GM19452 (cell line): ENCODE results near the gene FBXO24.
A peak's percentile ranks its signal among the peaks of the same experiment; 100 is the strongest.
"Not testable (repeated sequence)": the region's sequence is repeated elsewhere in the genome, so short reads cannot be mapped to it uniquely, and the experiment has no call there.

Experiments
- ATAC-seq: cut with Tn5 transposase; IDR thresholded peaks from one replicate; pipeline ENCODE4 v1.9.1; 2021; ENCODE audit not compliant: unreplicated experiment

The FBXO24 gene, protein sequence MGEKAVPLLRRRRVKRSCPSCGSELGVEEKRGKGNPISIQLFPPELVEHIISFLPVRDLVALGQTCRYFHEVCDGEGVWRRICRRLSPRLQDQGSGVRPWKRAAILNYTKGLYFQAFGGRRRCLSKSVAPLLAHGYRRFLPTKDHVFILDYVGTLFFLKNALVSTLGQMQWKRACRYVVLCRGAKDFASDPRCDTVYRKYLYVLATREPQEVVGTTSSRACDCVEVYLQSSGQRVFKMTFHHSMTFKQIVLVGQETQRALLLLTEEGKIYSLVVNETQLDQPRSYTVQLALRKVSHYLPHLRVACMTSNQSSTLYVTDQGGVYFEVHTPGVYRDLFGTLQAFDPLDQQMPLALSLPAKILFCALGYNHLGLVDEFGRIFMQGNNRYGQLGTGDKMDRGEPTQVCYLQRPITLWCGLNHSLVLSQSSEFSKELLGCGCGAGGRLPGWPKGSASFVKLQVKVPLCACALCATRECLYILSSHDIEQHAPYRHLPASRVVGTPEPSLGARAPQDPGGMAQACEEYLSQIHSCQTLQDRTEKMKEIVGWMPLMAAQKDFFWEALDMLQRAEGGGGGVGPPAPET

GRCh38 chr7:100586266-100587025 is at the start of gene FBXO24:
Gene FBXO24 (plus strand): TSS chr7:100586328. CDS start chr7:100586626, 298 bp downstream.
- peak; percentile 81 for ATAC-seq

DNA sequence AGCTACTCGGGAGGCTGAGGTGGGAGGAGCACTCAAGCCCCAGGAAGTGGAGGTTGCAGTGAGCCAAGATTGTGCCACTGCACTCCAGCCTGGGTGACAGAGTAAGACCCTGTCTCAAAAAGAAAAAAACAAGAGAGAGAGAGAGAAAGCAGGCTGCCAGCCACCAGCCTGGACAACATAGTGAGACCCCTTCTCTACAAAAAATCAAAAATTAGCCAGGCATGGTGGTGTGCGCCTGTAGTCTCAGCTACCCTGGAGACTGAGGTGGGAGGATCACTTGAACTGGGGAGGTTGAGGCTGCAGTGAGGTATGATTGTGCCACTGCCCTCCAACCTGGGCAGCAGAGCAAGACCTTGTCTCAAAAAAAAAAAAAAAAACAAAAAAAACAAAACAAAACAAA is 49.4 kb upstream of the FBXO24 start:
- not testable (repeated sequence) for ATAC-seq

DNA sequence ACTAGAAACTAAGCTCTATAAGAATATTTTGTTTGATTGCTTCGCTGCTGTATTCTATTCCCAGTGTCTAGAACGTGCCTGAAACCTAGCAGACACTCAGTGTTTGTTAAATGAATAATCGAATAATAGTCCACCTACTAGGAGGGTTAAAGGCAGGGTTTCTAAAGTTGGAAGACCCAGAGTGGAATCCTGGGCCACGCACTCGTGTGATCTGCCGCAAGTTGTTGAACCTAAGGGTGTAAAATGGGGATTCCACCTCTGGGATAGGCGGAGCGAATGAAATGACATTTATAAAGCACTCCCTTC is 47.8 kb upstream of the FBXO24 start:
- ATAC-seq = no peak

GRCh38 chr7:100538654-100539435 is 47.3 kb upstream of the FBXO24 start, which contains the start of gene AGFG2:
Gene AGFG2 (plus strand): TSS chr7:100539203. CDS start chr7:100539347, 144 bp downstream.
- peak; percentile 94 for ATAC-seq

- ATAC-seq = no peak
Measured at GRCh38 chr7:100539436-100540006, 46.6 kb upstream of the FBXO24 start.

GRCh38 chr7:100540073-100540723 is 45.9 kb upstream of the FBXO24 start:
- ATAC-seq = no peak

GRCh38 chr7:100541309-100541708 is 44.8 kb upstream of the FBXO24 start:
- not testable (repeated sequence) for ATAC-seq

DNA sequence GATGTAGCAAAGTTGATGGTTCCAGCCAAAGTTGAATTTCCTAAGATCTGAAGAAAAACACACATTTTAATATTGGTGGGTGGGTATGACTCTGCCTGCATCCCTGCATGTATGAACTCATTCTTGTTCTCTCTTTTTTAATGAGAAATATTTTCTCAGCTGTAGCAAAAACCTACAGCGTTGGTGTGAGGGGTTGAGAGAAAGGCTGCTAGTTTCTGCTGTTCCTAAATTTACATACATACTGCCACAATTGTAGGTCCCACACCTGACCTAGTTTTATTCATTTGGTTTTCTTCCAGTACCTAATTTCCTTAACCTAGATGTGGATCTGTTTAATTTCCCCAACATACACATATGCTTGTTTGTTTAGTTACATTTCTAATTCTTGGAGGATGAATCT is 42.5 kb upstream of the FBXO24 start:
- ATAC-seq = no peak

GRCh38 chr7:100544386-100544785 is 41.7 kb upstream of the FBXO24 start:
- ATAC-seq = no peak

GRCh38 chr7:100544967-100545359 is 41.2 kb upstream of the FBXO24 start:
- ATAC-seq = no peak

GRCh38 chr7:100545360-100546128 is 40.6 kb upstream of the FBXO24 start:
- ATAC-seq = no peak

DNA sequence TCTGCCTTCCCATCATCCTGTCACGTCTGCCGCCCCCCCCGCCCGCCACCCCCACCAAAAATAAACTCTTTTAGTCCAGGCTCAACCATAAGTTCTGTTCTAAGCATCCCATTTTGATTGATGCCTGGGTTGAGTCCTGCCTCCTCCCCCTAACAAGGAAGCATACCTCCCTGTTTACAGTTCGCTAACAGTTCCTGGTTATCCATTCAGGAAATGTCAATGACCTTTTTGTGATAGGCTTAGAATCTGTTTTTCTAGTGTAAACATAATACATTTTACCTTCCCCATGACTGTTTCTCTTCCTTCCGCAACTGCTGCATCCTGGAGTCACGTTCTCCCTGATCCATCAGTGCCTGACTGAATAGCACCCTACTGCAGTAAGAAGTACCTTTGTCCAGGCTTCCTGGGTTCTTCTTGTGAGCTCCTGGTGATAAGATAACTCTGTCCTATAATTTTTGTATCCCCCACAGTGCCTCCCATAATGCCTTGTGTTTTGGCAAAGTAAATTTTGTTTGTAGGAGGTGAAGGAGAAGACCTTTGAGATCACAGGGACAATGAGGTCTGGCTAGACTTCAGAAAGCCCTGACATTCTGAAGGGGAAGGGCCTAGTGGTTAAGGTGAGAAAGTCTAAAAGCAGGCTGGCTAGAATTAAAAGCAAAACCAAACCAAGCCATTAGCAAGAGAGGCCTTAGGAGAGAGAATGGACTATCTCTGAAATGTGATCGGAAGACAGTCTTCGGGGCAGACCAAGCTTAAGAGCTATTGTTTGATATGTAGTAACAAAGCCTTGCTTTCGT is 39.8 kb upstream of the FBXO24 start:
- ATAC-seq = no peak

- ATAC-seq = no peak
Measured at GRCh38 chr7:100546926-100547800, 39.0 kb upstream of the FBXO24 start.

DNA sequence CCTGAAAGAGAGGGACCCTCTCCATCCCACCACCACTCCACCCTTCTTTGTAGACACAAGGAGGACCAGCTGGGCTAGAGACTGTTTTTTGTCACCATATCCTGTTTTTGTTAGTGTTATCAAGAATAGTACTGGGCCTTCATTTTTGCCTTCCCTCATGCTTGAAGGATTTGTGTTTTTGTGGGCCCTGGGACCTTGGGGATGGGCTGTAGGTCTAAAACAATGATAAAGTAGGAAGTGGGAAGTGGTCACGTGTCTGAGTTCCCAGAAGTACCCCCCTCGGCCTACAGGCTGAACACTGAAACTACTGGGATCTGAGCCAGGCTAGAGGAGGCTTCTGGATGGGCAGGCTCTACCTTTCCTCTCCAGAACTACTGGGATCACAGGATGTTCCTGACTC is 38.3 kb upstream of the FBXO24 start:
- no peak for ATAC-seq

DNA sequence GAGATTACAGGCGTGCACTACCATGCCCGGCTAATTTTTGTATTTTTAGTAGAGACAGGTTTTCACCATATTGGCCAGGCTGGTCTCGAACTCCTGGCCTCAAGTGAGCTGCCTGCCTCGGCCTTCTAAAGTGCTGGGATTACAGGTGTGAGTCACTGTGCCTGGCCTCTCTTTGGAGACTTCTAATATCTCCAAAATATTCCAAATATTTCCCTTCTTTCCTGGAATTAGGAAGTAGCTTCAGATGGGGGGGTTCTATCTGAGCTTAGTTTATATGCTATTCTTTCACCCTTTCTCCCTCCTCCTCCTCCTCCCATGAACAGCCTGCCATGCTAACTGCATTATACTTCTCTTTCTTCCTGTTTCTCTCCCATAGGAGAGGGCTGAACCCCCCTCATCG is 37.7 kb upstream of the FBXO24 start:
- ATAC-seq = not testable (repeated sequence)

- no peak for ATAC-seq
Measured at GRCh38 chr7:100552532-100552931, 33.6 kb upstream of the FBXO24 start.

DNA sequence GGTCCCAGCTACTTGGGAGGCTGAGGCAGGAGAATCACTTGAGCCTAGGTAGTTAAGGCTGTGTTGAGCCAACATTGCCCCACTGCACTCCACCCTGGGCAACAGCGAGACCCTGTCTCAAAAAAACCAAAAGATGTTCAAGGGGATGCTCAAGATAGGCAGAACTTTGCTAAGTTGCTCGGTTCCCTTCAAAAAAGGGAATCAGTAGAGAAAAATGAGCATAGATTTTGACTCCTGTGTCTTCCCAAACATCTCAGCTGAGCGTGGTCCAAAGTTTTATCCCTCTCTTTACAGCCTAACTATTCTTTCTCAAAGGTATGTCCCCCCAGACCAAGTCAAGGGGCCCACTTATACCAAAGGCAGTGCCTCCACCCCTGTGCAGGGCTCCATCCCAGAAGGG is 33.1 kb upstream of the FBXO24 start:
- ATAC-seq = no peak

GRCh38 chr7:100555701-100556100 is 30.4 kb upstream of the FBXO24 start:
- no peak for ATAC-seq
